ENCODE results near the gene CUL4A. TPM values are rescaled to one million over a fixed set of nuclear protein-coding genes. Genes with fewer than 3 reads are reported as not detected.

CUL4A gene
- polyA plus RNA-seq, 1 donor from 2014 or later = 69.9 TPM

- Histone ChIP-seq H3K79me2 (replicated peaks; ENCODE audit: insufficient read depth, low read length) (no peaks in the 10 kb centered on the region), H3F3A (ENCODE audit: insufficient read depth, low read length, poor library complexity, severe bottlenecking) (no peaks in the 10 kb centered on the region), H4K20me1 (ENCODE audit: insufficient read depth) (no peaks in the 10 kb centered on the region), H3K36me3 (ENCODE audit: insufficient read depth, low read length) (peaks cover 14% of the 10 kb centered on the region), H3K9me2 (ENCODE audit: insufficient read depth, low read length) (no peaks in the 10 kb centered on the region), H3K27ac (ENCODE audit: low read length) (no peak overlapping the region), H3K4me3 (ENCODE audit: low read length) (no peak overlapping the region), H3K4me2 (ENCODE audit: low read length) (no peak overlapping the region), H3K27me3 (ENCODE audit: insufficient read depth, low read depth, low read length) (no peaks in the 10 kb centered on the region), H2AFZ (ENCODE audit: low read depth, low read length) (no peak overlapping the region), H3K9me3 (ENCODE audit: low read length) (no peaks in the 10 kb centered on the region), H3K9ac (ENCODE audit: low read length) (no peak overlapping the region)
- TF ChIP-seq SMC3 (conservative IDR thresholded peaks at IDR 0.05; ENCODE audit: poor library complexity) = no peak
- no peak for TF ChIP-seq REST (IDR thresholded peaks at IDR 0.05; ENCODE audit: borderline replicate concordance)
- no peak for TF ChIP-seq EZH2 (IDR thresholded peaks at IDR 0.05; ENCODE audit: borderline replicate concordance, insufficient read depth, low read length, poor library complexity, severe bottlenecking)
These were observed 24.6 kb upstream of the CUL4A start for GRCh38 chr13:113184568-113185440.

- no peaks in the 10 kb centered on the region for H3K27me3 ChIP-seq (ENCODE audit: insufficient read depth, low read depth, low read length)
- H3K36me3 ChIP-seq (ENCODE audit: insufficient read depth, low read length) = peaks cover 14% of the 10 kb centered on the region
- no peak overlapping the region for H3K9ac ChIP-seq (ENCODE audit: low read length)
- H3K79me2 ChIP-seq (replicated peaks; ENCODE audit: insufficient read depth, low read length) = no peaks in the 10 kb centered on the region
- H3K9me2 ChIP-seq (ENCODE audit: insufficient read depth, low read length) = no peaks in the 10 kb centered on the region
- no peaks in the 10 kb centered on the region for H3K9me3 ChIP-seq (ENCODE audit: low read length)
- no peaks in the 10 kb centered on the region for H3F3A ChIP-seq (ENCODE audit: insufficient read depth, low read length, poor library complexity, severe bottlenecking)
- TF ChIP-seq TAF1 (IDR thresholded peaks at IDR 0.05; ENCODE audit: low read depth) (no peak), POLR2AphosphoS5 (IDR thresholded peaks at IDR 0.05) (no peak), EZH2 (IDR thresholded peaks at IDR 0.05; ENCODE audit: borderline replicate concordance, insufficient read depth, low read length, poor library complexity, severe bottlenecking) (no peak), CTCF (IDR thresholded peaks at IDR 0.05; ENCODE audit: poor library complexity, severe bottlenecking) (no peak)
- H3K4me2 ChIP-seq (ENCODE audit: low read length) = no peak overlapping the region
- no peak overlapping the region for H3K4me3 ChIP-seq (ENCODE audit: low read length)
- H3K27ac ChIP-seq (ENCODE audit: low read length) = no peak overlapping the region
- no peaks in the 10 kb centered on the region for H4K20me1 ChIP-seq (ENCODE audit: insufficient read depth)
- no peak overlapping the region for H2AFZ ChIP-seq (ENCODE audit: low read depth, low read length)
These were observed 23.1 kb upstream of the CUL4A start for GRCh38 chr13:113186061-113186900.
